ENCODE data around the gene TTC13. TPM values are rescaled to one million over a fixed set of nuclear protein-coding genes. Genes with fewer than 3 reads are reported as not detected.

Gene TTC13
- total RNA-seq, 3 donors from 2014 or later, result 20.5 to 26.6 (median 22.0) TPM

GRCh38 chr1:230965535-230965934 is 13.1 kb downstream of the TTC13 start:
- H3K27ac ChIP-seq, result no peak overlapping the region
- no peaks in the 10 kb centered on the region for H3K4me1 ChIP-seq
- DNase-seq (ENCODE audit: low spot score in 2 of 2), result no peak
- no peak for TF ChIP-seq CTCF (IDR thresholded peaks at IDR 0.05)
- no peaks in the 10 kb centered on the region for H3K27me3 ChIP-seq
- no peaks in the 10 kb centered on the region for H3K9me3 ChIP-seq
- intact Hi-C loops (cut with DNase I; ENCODE audit: low total_unique reads), result no loop called here
- H3K36me3 ChIP-seq, result no peaks in the 10 kb centered on the region
- H3K4me3 ChIP-seq, result no peak overlapping the region

- Histone ChIP-seq H3K4me1 (no peaks in the 10 kb centered on the region), H3K27me3 (no peaks in the 10 kb centered on the region), H3K27ac (no peak overlapping the region), H3K36me3 (no peaks in the 10 kb centered on the region), H3K4me3 (no peak overlapping the region), H3K9me3 (no peaks in the 10 kb centered on the region)
- TF ChIP-seq CTCF (IDR thresholded peaks at IDR 0.05), result no peak
- TF ChIP-seq POLR2A (IDR thresholded peaks at IDR 0.05), result no peak
- TF ChIP-seq POLR2AphosphoS5 (IDR thresholded peaks at IDR 0.05), result no peak
- intact Hi-C loops (cut with DNase I; ENCODE audit: low total_unique reads), result no loop called here
- no peak for DNase-seq (ENCODE audit: low spot score in 2 of 2)
Observed at GRCh38 chr1:230964896-230965295, 13.8 kb downstream of the TTC13 start.

GRCh38 chr1:230958370-230958769 is 20.3 kb downstream of the TTC13 start:
- intact Hi-C loops (cut with DNase I; ENCODE audit: low total_unique reads), result no loop called here
- no peak for DNase-seq (ENCODE audit: low spot score in 2 of 2)
- no peaks in the 10 kb centered on the region for H3K4me1 ChIP-seq
- no peak overlapping the region for H3K4me3 ChIP-seq
- no peaks in the 10 kb centered on the region for H3K27me3 ChIP-seq
- TF ChIP-seq POLR2AphosphoS5 (IDR thresholded peaks at IDR 0.05), result no peak
- no peak for TF ChIP-seq CTCF (IDR thresholded peaks at IDR 0.05)
- TF ChIP-seq POLR2A (IDR thresholded peaks at IDR 0.05), result no peak
- no peaks in the 10 kb centered on the region for H3K9me3 ChIP-seq
- H3K27ac ChIP-seq, result no peak overlapping the region
- H3K36me3 ChIP-seq, result no peaks in the 10 kb centered on the region

GRCh38 chr1:230957580-230957989 is 21.1 kb downstream of the TTC13 start:
- Histone ChIP-seq H3K27ac (no peak overlapping the region), H3K4me3 (no peak overlapping the region), H3K4me1 (no peaks in the 10 kb centered on the region), H3K27me3 (no peaks in the 10 kb centered on the region), H3K36me3 (no peaks in the 10 kb centered on the region), H3K9me3 (no peaks in the 10 kb centered on the region)
- TF ChIP-seq CTCF (IDR thresholded peaks at IDR 0.05) (no peak), POLR2AphosphoS5 (IDR thresholded peaks at IDR 0.05) (no peak), POLR2A (IDR thresholded peaks at IDR 0.05) (no peak)
- intact Hi-C loops (cut with DNase I; ENCODE audit: low total_unique reads), result no loop called here
- DNase-seq (ENCODE audit: low spot score in 2 of 2), result no peak

GRCh38 chr1:230950404-230950803 is 28.3 kb downstream of the TTC13 start:
- Histone ChIP-seq H3K27ac (no peak overlapping the region), H3K27me3 (no peaks in the 10 kb centered on the region), H3K36me3 (no peaks in the 10 kb centered on the region), H3K9me3 (no peaks in the 10 kb centered on the region), H3K4me3 (no peak overlapping the region), H3K4me1 (no peaks in the 10 kb centered on the region)
- DNase-seq (ENCODE audit: low spot score in 2 of 2), result no peak
- TF ChIP-seq CTCF (IDR thresholded peaks at IDR 0.05) (no peak), POLR2A (IDR thresholded peaks at IDR 0.05) (no peak), POLR2AphosphoS5 (IDR thresholded peaks at IDR 0.05) (no peak)
- intact Hi-C loops (cut with DNase I; ENCODE audit: low total_unique reads), result no loop called here

All from breast epithelium (tissue), 4 donors.